Myocyte (in vitro differentiated cells): Measurements from ENCODE around the gene MC1R. TPM values are rescaled to one million over a fixed set of nuclear protein-coding genes. Genes with fewer than 3 reads are reported as not detected.
"Not testable (repeated sequence)": the region's sequence is repeated elsewhere in the genome, so short reads cannot be mapped to it uniquely, and the experiment has no call there.

Experiments
- DNase-seq: peaks from one replicate; pipeline ENCODE4 v3.0.0-alpha.2; 2012; ENCODE audit warnings: low read depth
- total RNA-seq: library from RNA; depleted of rRNA; stranded (reverse); fragments of >200 nt; gene quantifications from 2 replicates; pipeline ENCODE4 v1.2.3, GENCODE V29; 2014

MC1R gene
- total RNA-seq, 1 donor from 2014 or later, result 4.4 TPM

DNA sequence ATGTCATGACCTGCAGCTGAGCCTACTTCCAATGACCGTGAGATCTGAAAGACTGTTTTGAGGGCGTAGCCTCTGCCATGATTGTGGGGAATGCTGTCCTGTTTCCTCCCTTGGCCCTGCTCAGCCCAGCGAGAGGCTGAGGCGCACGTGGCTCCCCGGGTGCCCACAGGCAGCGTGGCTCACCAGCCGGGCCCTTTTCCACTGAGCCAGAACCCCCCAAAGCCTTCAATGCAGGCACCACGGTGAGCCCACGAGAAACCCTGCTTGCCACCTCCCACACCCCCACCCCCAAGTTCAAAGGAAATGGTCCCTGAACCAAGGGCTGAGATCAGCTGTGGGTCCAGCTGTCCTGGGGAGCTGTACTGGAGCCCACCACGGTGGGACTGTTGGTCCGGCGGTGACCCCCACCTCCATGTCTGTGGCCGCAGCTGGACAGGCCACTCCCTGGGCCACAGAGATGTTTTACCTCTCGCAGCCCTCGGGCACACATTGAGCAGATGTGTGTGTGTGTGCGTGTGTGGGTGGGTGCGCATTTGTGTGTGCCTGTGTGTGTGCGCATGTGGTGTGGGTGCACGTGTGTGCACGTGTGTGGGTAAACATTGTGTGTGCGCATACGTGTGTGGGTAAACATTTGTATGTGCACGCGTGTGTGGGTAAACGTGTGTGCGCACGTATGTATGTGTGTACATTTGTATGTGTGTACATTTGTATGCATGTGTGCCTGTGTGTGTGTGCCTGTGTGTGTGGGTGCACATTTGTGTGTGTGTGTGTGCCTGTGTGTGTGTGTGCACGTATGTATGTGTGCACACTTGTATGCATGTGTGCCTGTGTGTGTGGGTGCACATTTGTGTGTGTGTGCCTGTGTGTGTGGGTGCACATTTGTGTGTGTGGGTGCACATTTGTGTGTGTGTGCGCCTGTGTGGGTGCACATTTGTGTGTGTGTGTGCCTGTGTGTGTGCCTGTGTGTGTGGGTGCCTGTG, 5.0 kb upstream of the MC1R start:
- DNase-seq, result no peak

- DNase-seq, result not testable (repeated sequence)
Measured at GRCh38 chr16:89914642-89915285, 3.9 kb upstream of the MC1R start.

- no peak for DNase-seq
Measured at GRCh38 chr16:89915303-89916232, 3.1 kb upstream of the MC1R start.

GRCh38 chr16:89917773-89918452, 749 bp upstream of the MC1R start:
- DNase-seq, result peak; percentile 82

DNA sequence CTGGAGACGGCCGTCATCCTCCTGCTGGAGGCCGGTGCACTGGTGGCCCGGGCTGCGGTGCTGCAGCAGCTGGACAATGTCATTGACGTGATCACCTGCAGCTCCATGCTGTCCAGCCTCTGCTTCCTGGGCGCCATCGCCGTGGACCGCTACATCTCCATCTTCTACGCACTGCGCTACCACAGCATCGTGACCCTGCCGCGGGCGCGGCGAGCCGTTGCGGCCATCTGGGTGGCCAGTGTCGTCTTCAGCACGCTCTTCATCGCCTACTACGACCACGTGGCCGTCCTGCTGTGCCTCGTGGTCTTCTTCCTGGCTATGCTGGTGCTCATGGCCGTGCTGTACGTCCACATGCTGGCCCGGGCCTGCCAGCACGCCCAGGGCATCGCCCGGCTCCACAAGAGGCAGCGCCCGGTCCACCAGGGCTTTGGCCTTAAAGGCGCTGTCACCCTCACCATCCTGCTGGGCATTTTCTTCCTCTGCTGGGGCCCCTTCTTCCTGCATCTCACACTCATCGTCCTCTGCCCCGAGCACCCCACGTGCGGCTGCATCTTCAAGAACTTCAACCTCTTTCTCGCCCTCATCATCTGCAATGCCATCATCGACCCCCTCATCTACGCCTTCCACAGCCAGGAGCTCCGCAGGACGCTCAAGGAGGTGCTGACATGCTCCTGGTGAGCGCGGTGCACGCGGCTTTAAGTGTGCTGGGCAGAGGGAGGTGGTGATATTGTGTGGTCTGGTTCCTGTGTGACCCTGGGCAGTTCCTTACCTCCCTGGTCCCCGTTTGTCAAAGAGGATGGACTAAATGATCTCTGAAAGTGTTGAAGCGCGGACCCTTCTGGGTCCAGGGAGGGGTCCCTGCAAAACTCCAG, 1.1 kb downstream of the MC1R start:
- DNase-seq, result no peak

DNA sequence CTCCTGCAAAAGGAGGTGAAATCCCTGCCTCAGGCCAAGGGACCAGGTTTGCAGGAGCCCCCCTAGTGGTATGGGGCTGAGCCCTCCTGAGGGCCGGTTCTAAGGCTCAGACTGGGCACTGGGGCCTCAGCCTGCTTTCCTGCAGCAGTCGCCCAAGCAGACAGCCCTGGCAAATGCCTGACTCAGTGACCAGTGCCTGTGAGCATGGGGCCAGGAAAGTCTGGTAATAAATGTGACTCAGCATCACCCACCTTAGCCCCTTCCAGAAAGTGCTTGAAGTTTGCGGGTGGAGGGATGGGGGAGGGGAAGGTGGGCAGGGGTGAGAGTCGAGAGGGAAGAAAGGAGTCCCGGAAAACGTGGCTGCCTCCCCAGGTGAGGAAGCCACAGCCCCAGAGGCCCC, 2.1 kb downstream of the MC1R start:
- DNase-seq, result no peak

GRCh38 chr16:89921131-89921701, 2.6 kb downstream of the MC1R start:
- peak; percentile 43 for DNase-seq

GRCh38 chr16:89921702-89922476, 3.2 kb downstream of the MC1R start:
- DNase-seq, result peak; percentile 91

DNA sequence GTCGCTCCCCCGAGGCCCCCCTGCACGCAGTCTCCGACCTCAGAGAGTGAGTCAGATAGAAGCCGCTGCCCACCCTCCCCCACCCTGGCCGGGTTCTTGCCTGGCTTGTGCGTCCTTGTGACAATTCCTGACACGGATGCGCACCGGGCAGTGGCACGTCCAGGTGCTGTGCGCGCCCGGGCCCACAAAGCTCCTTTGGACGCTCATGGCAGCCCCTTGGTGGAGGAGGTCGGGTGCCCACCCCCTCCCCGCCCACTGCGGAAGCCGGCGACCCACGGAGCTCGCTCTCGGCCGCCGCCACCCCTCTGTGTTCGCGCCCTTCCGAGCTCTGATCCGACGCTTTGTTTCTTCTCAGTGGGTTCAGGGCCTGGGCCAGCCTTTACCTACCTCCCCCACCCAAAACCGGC, 3.8 kb downstream of the MC1R start:
- peak; percentile 95 for DNase-seq

DNA sequence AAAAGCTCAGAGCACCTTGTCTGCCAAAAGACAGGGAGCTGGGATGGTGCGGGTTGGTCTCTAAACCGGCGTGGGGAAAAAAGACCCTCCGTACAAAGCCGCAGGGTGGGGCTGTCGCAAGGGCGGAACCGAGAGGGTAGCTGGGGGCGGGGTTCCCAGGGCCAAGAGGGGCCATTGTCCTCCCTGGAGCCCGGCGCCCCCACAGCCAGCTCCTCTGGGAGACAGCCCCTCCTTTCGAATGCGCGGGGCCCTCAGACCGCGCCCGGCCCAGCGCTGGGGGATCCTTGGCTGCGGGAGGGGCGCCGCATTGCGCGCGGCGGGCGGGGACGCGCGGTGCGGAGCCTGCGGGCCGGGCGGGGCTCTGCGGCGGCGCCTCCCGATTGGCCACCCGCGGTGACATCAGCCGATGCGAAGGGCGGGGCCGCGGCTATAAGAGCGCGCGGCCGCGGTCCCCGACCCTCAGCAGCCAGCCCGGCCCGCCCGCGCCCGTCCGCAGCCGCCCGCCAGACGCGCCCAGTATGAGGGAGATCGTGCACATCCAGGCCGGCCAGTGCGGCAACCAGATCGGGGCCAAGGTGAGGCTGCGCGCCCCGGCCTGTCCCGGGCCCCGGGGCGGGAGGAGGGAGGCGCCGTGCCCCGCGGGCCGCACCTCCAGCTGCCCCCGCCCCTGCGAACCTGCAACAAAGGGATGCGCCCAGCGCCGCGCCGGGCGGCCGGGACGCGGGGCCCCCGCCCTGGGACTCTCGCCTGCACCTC, 4.4 kb downstream of the MC1R start, which contains the start of gene TUBB3:
TSS of gene TUBB3 (plus strand) at position 459 of the 756 bp plus-strand sequence. CDS start at position 519, 60 bp downstream.
- DNase-seq, result peak; percentile 83

- peak; percentile 25 for DNase-seq
Measured at GRCh38 chr16:89923640-89924296, 5.1 kb downstream of the MC1R start.

- peak; percentile 85 for DNase-seq
Measured at GRCh38 chr16:89924297-89924924, 5.7 kb downstream of the MC1R start.

DNA sequence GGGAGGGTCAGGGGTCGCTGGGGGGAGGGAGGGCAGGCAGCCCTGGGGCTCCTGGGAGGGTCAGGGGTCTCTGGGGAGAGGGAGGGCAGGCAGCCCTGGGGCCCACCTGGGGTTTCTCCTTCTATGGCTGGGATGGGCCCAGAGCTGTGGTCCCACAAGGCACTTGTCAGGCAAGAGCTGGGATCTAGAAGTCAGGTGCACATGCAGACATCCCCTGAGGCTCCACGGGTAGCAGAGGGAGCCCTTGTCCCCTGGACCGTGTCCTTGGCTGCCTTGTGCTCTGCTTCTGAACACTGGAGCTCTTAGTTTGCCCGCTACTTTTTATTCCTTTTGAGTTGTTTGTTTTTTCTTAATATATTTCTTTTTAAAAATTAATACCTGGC, 6.3 kb downstream of the MC1R start:
- DNase-seq, result no peak

DNA sequence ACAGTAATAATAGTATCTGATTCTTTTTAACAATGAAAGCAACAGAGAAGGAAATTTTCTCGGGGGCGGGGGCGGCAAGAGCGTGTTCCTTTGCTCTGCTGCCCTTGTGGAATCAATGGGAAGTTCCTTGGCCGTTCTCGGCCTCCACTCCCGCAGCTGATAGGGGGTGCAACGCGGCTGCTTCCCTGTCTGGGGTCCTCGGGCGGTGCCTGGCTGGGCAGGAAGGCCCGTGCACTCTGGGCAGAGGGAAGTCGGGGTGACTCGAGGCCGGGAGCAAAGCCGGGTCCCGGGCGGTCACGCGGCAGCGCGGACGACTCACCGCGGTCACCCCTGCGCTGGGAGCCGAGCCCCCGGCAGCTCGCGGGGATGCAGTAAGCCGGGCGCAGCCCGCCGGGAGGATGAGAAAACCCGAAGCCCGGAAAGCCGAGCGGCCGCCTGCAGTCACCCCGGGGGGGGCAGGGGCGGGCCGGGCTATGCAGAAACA, 7.0 kb downstream of the MC1R start:
- peak; percentile 41 for DNase-seq

DNA sequence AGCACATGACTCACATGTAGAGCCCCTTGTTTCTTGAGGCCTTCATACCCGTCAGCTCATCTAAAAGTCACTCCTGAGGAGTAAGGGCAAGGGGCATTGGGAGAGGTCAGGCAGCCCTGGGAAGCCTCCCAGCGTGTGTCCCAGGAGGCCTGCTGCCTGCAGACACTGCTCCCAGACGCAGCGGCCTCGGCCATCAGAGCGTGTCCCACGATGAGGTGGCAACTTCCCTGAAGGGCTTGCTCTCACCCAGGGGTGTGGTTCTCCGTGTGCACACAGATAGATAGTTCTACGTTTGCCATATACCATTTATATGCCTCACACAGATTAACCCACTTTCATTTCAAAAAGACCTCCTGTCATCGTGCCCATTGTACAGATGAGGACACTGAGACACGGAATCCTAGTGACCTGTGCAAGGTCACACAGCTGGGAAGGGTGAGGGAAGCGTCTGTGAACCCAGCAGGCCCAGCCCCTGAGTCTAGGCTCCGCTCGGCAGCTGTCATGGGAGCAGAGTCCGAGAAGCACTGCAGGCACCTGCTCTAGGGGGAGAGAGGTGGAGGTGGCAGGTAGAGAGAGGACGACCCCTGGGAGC, 12.7 kb downstream of the MC1R start:
- DNase-seq, result no peak

DNA sequence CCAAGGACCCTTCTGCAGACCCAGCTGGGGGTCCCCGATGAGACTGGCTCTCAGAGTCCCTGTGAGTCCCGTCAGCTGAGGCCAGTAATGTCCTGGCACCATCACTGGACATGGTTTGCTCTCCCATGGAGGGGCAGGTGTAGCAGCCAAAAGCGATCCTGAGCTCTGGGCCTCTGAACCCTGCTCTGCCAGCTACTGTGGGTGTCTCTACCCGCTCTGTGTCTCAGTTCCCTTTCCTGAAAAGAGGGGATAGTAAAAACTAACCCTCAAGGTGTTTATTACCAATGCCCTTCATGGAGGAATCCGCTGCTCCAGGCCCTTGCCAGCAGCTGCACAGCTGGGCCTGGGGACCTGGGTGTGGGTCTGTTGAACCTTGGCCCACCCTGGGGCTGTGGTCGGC, 13.3 kb downstream of the MC1R start:
- no peak for DNase-seq
